ENCODE results near the gene CASTOR1. TPM values are rescaled to one million over a fixed set of nuclear protein-coding genes. Genes with fewer than 3 reads are reported as not detected.

Gene CASTOR1
- total RNA-seq, 1 experiment from 2014 or later, result 2.1 TPM

- H3K4me1 ChIP-seq, result 0 out of 2 replicates have a peak, but pooled peaks cover 3% of the 10 kb centered on the region
These were observed 20.8 kb upstream of the CASTOR1 start for GRCh38 chr22:30309951-30310741.

GRCh38 chr22:30308518-30309230 lies 19.4 kb upstream of the CASTOR1 start:
- peak in 1 of 2 experiments; percentile 36 for DNase-seq
- Histone ChIP-seq H3K27me3 (no peaks in the 10 kb centered on the region), H3K4me3 (no peak overlapping the region), H3K36me3 (no peaks in the 10 kb centered on the region), H3K9me3 (replicated peaks) (no peaks in the 10 kb centered on the region), H3K4me1 (0 out of 2 replicates have a peak, but pooled peaks cover 3% of the 10 kb centered on the region), H3K27ac (no peak overlapping the region)

More at GRCh38 chr22:30309951-30310741, 20.8 kb upstream of the CASTOR1 start:
- Histone ChIP-seq H3K36me3 (no peaks in the 10 kb centered on the region), H3K9me3 (replicated peaks) (no peaks in the 10 kb centered on the region), H3K4me3 (no peak overlapping the region), H3K27me3 (no peaks in the 10 kb centered on the region), H3K27ac (no peak overlapping the region)
- no peak for DNase-seq

- no peaks in the 10 kb centered on the region for H3K36me3 ChIP-seq
- no peak overlapping the region for H3K27ac ChIP-seq
- H3K27me3 ChIP-seq, result no peaks in the 10 kb centered on the region
- 0 out of 2 replicates have a peak, but pooled peaks cover 3% of the 10 kb centered on the region for H3K4me1 ChIP-seq
- no peak overlapping the region for H3K4me3 ChIP-seq
- no peak for DNase-seq
- no peaks in the 10 kb centered on the region for H3K9me3 ChIP-seq (replicated peaks)
These were observed 18.8 kb upstream of the CASTOR1 start for GRCh38 chr22:30308093-30308492.

GRCh38 chr22:30307041-30307574 lies 17.8 kb upstream of the CASTOR1 start:
- DNase-seq, result no peak
- no peaks in the 10 kb centered on the region for H3K36me3 ChIP-seq
- H3K27ac ChIP-seq, result no peak overlapping the region
- H3K9me3 ChIP-seq (replicated peaks), result no peaks in the 10 kb centered on the region
- H3K4me1 ChIP-seq, result peaks cover 12% of the 10 kb centered on the region
- no peak overlapping the region for H3K4me3 ChIP-seq
- H3K27me3 ChIP-seq, result no peaks in the 10 kb centered on the region

GRCh38 chr22:30306627-30307011 lies 17.3 kb upstream of the CASTOR1 start:
- no peak overlapping the region for H3K27ac ChIP-seq
- peaks cover 17% of the 10 kb centered on the region for H3K4me1 ChIP-seq
- H3K27me3 ChIP-seq, result no peaks in the 10 kb centered on the region
- H3K4me3 ChIP-seq, result no peak overlapping the region
- no peaks in the 10 kb centered on the region for H3K9me3 ChIP-seq (replicated peaks)
- no peak for DNase-seq
- no peaks in the 10 kb centered on the region for H3K36me3 ChIP-seq

GRCh38 chr22:30305906-30306626 lies 16.8 kb upstream of the CASTOR1 start:
- Histone ChIP-seq H3K9me3 (replicated peaks) (no peaks in the 10 kb centered on the region), H3K27me3 (no peaks in the 10 kb centered on the region), H3K27ac (no peak overlapping the region), H3K4me3 (no peak overlapping the region), H3K4me1 (peaks cover 22% of the 10 kb centered on the region), H3K36me3 (no peaks in the 10 kb centered on the region)
- no peak for DNase-seq

- no peaks in the 10 kb centered on the region for H3K36me3 ChIP-seq
- DNase-seq, result no peak
- no peak overlapping the region for H3K27ac ChIP-seq
- peaks cover 22% of the 10 kb centered on the region for H3K4me1 ChIP-seq
- no peaks in the 10 kb centered on the region for H3K27me3 ChIP-seq
- H3K9me3 ChIP-seq (replicated peaks), result no peaks in the 10 kb centered on the region
- no peak overlapping the region for H3K4me3 ChIP-seq
These were observed 16.2 kb upstream of the CASTOR1 start for GRCh38 chr22:30305519-30305905.

GRCh38 chr22:30304495-30305244 lies 15.4 kb upstream of the CASTOR1 start:
- H3K27ac ChIP-seq, result no peak overlapping the region
- no peaks in the 10 kb centered on the region for H3K27me3 ChIP-seq
- no peak for DNase-seq
- H3K4me3 ChIP-seq, result no peak overlapping the region
- peaks cover 22% of the 10 kb centered on the region for H3K4me1 ChIP-seq
- no peaks in the 10 kb centered on the region for H3K9me3 ChIP-seq (replicated peaks)
- H3K36me3 ChIP-seq, result no peaks in the 10 kb centered on the region

- Histone ChIP-seq H3K27ac (peak overlapping the region; percentile 60), H3K9me3 (replicated peaks) (no peaks in the 10 kb centered on the region), H3K4me3 (no peak overlapping the region), H3K36me3 (no peaks in the 10 kb centered on the region), H3K4me1 (peaks cover 20% of the 10 kb centered on the region), H3K27me3 (no peaks in the 10 kb centered on the region)
- no peak for DNase-seq
These were observed 13.5 kb upstream of the CASTOR1 start for GRCh38 chr22:30302810-30303138.

GRCh38 chr22:30301995-30302809 lies 12.9 kb upstream of the CASTOR1 start:
- H3K27ac ChIP-seq, result peak overlapping the region; percentile 60
- no peaks in the 10 kb centered on the region for H3K27me3 ChIP-seq
- peak; percentile 59 to 70 for DNase-seq
- no peaks in the 10 kb centered on the region for H3K9me3 ChIP-seq (replicated peaks)
- no peak overlapping the region for H3K4me3 ChIP-seq
- H3K4me1 ChIP-seq, result peaks cover 20% of the 10 kb centered on the region
- no peaks in the 10 kb centered on the region for H3K36me3 ChIP-seq

GRCh38 chr22:30299322-30299721 lies 10.0 kb upstream of the CASTOR1 start:
- peak overlapping the region; percentile 50; the same call in 1 of the 2 replicates for H3K27ac ChIP-seq

GRCh38 chr22:30297991-30298701 lies 8.8 kb upstream of the CASTOR1 start:
- DNase-seq, result no peak
- Histone ChIP-seq H3K27ac (no peak overlapping the region), H3K27me3 (no peaks in the 10 kb centered on the region), H3K4me1 (peaks cover 20% of the 10 kb centered on the region), H3K9me3 (replicated peaks) (no peaks in the 10 kb centered on the region), H3K36me3 (no peaks in the 10 kb centered on the region), H3K4me3 (no peak overlapping the region)

More at GRCh38 chr22:30299322-30299721, 10.0 kb upstream of the CASTOR1 start:
- Histone ChIP-seq H3K4me3 (no peak overlapping the region), H3K9me3 (replicated peaks) (no peaks in the 10 kb centered on the region), H3K36me3 (no peaks in the 10 kb centered on the region), H3K27me3 (no peaks in the 10 kb centered on the region), H3K4me1 (peaks cover 20% of the 10 kb centered on the region)
- DNase-seq, result no peak
